ENCODE data around the gene C1orf167.

DNA sequence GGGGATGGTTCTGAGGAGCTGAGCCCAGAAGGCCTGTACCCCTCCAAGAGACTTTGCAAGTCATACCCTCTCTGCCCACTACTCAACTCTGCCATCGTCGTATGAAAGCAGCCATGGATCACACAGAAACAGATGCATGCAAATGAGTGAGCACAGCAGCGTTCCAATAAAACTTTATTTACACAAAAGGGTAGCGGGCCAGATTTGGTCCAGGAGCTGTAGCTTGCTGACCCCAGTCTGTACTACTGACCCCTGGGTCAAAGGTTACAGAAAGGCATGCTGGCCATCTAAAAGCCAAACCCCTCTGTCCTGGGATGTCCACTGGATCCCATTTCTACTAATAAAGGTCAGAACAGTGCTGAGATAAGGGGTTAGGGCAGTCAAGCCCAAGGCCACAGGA lies 34.9 kb upstream of the C1orf167 start:
- no peak for TF ChIP-seq EZH2phosphoT487 (IDR thresholded peaks at IDR 0.05; ENCODE audit: borderline replicate concordance, low read depth)
- no peak for TF ChIP-seq RAD21 (IDR thresholded peaks at IDR 0.05; ENCODE audit: low read length)
- TF ChIP-seq GATA2 (CRISPR knock-in tag; IDR thresholded peaks at IDR 0.05) = no peak
- no peak for TF ChIP-seq CTCF (IDR thresholded peaks at IDR 0.05)
- TF ChIP-seq YY1 (IDR thresholded peaks at IDR 0.05; ENCODE audit: low read depth) = no peak
- TF ChIP-seq, protein P1, sequence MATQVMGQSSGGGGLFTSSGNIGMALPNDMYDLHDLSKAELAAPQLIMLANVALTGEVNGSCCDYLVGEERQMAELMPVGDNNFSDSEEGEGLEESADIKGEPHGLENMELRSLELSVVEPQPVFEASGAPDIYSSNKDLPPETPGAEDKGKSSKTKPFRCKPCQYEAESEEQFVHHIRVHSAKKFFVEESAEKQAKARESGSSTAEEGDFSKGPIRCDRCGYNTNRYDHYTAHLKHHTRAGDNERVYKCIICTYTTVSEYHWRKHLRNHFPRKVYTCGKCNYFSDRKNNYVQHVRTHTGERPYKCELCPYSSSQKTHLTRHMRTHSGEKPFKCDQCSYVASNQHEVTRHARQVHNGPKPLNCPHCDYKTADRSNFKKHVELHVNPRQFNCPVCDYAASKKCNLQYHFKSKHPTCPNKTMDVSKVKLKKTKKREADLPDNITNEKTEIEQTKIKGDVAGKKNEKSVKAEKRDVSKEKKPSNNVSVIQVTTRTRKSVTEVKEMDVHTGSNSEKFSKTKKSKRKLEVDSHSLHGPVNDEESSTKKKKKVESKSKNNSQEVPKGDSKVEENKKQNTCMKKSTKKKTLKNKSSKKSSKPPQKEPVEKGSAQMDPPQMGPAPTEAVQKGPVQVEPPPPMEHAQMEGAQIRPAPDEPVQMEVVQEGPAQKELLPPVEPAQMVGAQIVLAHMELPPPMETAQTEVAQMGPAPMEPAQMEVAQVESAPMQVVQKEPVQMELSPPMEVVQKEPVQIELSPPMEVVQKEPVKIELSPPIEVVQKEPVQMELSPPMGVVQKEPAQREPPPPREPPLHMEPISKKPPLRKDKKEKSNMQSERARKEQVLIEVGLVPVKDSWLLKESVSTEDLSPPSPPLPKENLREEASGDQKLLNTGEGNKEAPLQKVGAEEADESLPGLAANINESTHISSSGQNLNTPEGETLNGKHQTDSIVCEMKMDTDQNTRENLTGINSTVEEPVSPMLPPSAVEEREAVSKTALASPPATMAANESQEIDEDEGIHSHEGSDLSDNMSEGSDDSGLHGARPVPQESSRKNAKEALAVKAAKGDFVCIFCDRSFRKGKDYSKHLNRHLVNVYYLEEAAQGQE (IDR thresholded peaks at IDR 0.05; ENCODE audit: low read depth, low read length) = no peak
- TF ChIP-seq, protein P2, sequence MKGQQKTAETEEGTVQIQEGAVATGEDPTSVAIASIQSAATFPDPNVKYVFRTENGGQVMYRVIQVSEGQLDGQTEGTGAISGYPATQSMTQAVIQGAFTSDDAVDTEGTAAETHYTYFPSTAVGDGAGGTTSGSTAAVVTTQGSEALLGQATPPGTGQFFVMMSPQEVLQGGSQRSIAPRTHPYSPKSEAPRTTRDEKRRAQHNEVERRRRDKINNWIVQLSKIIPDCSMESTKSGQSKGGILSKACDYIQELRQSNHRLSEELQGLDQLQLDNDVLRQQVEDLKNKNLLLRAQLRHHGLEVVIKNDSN (IDR thresholded peaks at IDR 0.05; ENCODE audit: borderline replicate concordance, low read depth) = no peak
- TF ChIP-seq ELF1 (IDR thresholded peaks at IDR 0.05) = no peak
- no peak for TF ChIP-seq RFX5 (IDR thresholded peaks at IDR 0.05; ENCODE audit: low read length)
- TF ChIP-seq SMC3 (IDR thresholded peaks at IDR 0.05; ENCODE audit: low read depth, low read length) = no peak
- TF ChIP-seq, protein P3, sequence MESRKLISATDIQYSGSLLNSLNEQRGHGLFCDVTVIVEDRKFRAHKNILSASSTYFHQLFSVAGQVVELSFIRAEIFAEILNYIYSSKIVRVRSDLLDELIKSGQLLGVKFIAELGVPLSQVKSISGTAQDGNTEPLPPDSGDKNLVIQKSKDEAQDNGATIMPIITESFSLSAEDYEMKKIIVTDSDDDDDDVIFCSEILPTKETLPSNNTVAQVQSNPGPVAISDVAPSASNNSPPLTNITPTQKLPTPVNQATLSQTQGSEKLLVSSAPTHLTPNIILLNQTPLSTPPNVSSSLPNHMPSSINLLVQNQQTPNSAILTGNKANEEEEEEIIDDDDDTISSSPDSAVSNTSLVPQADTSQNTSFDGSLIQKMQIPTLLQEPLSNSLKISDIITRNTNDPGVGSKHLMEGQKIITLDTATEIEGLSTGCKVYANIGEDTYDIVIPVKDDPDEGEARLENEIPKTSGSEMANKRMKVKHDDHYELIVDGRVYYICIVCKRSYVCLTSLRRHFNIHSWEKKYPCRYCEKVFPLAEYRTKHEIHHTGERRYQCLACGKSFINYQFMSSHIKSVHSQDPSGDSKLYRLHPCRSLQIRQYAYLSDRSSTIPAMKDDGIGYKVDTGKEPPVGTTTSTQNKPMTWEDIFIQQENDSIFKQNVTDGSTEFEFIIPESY (IDR thresholded peaks at IDR 0.05; ENCODE audit: borderline replicate concordance, low read depth) = no peak
- TF ChIP-seq EP300 (IDR thresholded peaks at IDR 0.05; ENCODE audit: borderline replicate concordance in 1 of 2, low read depth in 1 of 2, low read length in 1 of 2) = no peak

Measured in SK-N-SH (cell line).